Measurements from ENCODE around the gene OR2A2.

OR2A2 gene

DNA sequence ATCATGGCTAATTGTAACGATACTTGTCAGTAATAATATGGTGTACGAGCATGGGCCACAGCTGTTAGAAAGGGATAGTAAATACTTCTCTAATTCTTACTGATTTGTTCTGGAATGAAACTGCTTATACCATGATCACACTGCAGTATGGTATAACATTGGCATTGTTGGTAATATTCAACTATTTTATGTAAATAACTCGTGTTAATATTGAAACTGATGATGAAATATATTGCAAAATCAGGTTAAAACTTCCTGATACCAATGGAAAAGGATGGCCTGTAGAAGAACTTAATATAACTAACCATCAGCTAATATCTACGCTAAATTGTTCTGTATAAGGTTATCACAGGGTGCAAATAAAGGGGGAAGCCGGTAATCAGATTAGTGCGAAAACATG lies 23.9 kb downstream of the OR2A2 start:
- no peak for DNase-seq (ENCODE audit: low spot score)
- no peak overlapping the region for H3K27ac ChIP-seq
- TF ChIP-seq, protein P1, sequence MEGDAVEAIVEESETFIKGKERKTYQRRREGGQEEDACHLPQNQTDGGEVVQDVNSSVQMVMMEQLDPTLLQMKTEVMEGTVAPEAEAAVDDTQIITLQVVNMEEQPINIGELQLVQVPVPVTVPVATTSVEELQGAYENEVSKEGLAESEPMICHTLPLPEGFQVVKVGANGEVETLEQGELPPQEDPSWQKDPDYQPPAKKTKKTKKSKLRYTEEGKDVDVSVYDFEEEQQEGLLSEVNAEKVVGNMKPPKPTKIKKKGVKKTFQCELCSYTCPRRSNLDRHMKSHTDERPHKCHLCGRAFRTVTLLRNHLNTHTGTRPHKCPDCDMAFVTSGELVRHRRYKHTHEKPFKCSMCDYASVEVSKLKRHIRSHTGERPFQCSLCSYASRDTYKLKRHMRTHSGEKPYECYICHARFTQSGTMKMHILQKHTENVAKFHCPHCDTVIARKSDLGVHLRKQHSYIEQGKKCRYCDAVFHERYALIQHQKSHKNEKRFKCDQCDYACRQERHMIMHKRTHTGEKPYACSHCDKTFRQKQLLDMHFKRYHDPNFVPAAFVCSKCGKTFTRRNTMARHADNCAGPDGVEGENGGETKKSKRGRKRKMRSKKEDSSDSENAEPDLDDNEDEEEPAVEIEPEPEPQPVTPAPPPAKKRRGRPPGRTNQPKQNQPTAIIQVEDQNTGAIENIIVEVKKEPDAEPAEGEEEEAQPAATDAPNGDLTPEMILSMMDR (IDR thresholded peaks at IDR 0.05), result no peak
- no peak overlapping the region for H3K4me3 ChIP-seq

DNA sequence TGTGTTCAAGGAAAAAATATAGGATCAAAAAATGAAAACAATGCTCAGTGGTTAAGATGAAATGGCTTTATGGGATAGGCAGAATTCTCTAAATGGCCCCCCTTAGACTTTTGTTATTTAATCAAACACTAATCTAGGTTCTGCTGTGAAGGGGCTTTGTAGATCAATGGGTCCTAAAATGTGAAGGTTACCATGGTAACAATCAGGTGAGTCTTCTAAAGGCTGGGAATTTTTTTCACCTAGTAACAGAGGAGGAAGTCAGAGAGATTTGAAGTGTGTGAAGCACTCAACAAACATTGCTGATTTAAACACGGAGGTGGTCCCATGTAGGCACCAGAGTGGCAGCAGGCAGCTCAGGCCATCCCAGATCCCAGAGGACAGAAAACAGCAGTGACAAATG lies 24.7 kb downstream of the OR2A2 start:
- TF ChIP-seq, protein P1 (IDR thresholded peaks at IDR 0.05), result no peak
- no peak overlapping the region for H3K27ac ChIP-seq
- H3K4me3 ChIP-seq, result no peak overlapping the region
- DNase-seq (ENCODE audit: low spot score), result no peak

DNA sequence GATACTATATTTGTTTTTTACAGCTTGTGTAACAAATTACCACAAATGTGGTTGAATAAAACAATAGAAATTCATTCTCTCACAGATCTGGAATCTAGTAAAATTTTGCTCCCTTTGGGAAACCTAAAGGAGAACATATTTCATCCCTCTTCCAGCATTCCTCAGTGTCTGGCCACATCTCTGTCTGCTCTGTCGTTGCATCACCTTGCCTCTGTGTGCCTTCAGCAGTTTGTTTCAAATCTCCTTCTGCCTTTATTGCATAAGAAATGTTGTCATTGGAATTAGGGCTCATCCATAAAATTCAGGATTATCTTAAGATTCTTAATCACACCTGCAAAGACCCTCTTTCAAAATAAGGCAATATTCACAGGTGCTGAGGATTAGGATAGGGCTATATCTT lies 28.1 kb downstream of the OR2A2 start:
- Histone ChIP-seq H3K4me3 (no peak overlapping the region), H3K27ac (no peak overlapping the region)
- DNase-seq (ENCODE audit: low spot score), result no peak
- TF ChIP-seq, protein P1 (IDR thresholded peaks at IDR 0.05), result no peak

DNA sequence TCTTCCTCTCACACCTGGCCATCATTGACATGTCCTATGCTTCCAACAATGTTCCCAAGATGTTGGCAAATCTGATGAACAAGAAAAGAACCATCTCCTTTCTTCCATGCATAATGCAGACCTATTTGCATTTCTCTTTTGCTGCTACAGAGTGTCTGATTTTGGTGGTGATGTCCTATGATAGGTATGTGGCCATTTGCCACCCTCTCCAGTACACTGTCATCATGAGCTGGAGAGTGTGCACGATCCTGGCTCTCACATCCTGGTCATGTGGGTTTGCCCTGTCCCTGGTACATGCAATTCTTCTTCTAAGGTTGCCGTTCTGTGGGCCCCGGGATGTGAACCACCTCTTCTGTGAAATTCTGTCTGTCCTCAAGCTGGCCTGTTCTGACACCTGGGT lies 32.8 kb downstream of the OR2A2 start:
- Histone ChIP-seq H3K4me3 (no peak overlapping the region), H3K27ac (no peak overlapping the region)
- TF ChIP-seq, protein P1 (IDR thresholded peaks at IDR 0.05), result no peak
- DNase-seq (ENCODE audit: low spot score), result no peak

DNA sequence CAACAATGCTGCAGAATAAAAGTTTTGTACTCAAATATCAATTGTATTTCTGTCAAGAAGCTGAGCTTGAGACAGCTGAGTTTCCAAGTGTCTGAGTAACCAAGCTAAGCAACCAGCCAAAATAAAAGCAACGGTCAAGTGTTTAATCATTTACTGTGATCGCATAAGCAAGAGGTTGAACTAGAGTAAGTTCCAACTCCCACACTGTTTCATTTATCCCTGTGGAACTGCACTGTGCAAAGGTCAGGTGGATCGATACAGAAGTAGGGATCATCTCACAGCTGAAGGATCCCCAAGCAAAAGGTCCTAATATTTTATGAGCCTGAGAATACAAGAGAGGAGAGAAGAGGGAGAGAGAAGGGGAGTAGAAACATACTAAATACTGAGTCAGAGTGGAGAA lies 35.0 kb downstream of the OR2A2 start:
- TF ChIP-seq, protein P1 (IDR thresholded peaks at IDR 0.05), result no peak
- DNase-seq (ENCODE audit: low spot score), result no peak
- Histone ChIP-seq H3K4me3 (no peak overlapping the region), H3K27ac (no peak overlapping the region)

DNA sequence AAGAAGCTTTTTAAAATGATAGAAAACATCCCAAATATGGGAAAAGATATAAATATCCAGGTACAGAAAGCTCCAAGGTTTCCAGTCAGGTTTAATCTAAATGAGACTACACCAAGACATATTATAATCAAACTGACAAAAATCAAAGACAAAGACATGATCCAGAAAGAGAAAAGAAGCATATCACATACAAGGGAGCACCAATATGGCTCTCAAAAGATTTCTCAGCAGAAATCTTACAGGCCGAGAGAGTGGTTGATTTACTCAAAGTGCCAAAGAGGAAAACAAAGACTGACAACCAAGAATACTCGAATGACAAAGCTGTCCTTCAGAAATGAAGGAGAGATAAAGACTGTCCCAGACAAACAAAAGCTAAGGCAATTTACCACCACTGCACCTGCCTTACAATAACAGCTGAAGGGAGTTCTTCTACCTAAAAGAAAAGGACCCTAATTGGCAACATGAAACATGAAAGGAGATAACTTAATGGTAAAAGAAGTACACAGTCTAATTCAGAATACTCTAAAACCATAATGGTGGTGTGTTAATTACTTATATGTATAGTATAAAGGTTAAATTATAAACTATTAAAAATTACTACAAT lies 38.9 kb downstream of the OR2A2 start:
- TF ChIP-seq, protein P1 (IDR thresholded peaks at IDR 0.05), result no peak
- DNase-seq (ENCODE audit: low spot score), result no peak
- Histone ChIP-seq H3K4me3 (no peak overlapping the region), H3K27ac (no peak overlapping the region)

DNA sequence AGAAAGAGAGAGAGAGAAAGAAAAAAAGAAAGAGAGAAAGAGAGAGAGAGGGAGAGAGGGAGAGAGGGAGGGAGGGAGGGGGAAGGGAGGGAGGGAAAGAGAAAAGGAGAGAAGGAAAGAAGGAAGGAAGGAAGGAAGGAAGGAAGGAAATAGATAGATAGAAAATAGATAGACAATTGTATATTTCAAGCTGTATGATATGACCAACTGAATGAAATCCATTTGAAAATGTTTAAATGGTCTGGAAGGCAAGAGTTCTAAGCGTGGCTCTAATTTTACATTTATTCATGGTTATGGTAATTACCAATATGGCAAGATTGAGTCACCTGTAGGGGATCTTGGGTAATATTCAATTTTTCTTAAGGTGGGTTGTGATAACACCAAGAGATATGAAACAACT lies 49.5 kb downstream of the OR2A2 start:
- Histone ChIP-seq H3K27ac (no peak overlapping the region), H3K4me3 (no peak overlapping the region)
- DNase-seq (ENCODE audit: low spot score), result no peak
- TF ChIP-seq, protein P1 (IDR thresholded peaks at IDR 0.05), result no peak

Data from coronary artery (tissue), 2 donors.